HG02610 (cell line): ENCODE measurements around the gene CCDC194.
"Not testable (repeated sequence)": the region's sequence is repeated elsewhere in the genome, so short reads cannot be mapped to it uniquely, and the experiment has no call there.

Experiments
- ATAC-seq: cut with Tn5 transposase; IDR thresholded peaks from one replicate; pipeline ENCODE4 v1.9.1; 2021; ENCODE audit warnings: mild to moderate bottlenecking, moderate library complexity; ENCODE audit not compliant: unreplicated experiment

CCDC194 gene

GRCh38 chr19:17378271-17378670 lies 15.7 kb downstream of the CCDC194 start:
- ATAC-seq: no peak

- no peak for ATAC-seq
Measured at GRCh38 chr19:17376935-17377600, 16.9 kb downstream of the CCDC194 start, which contains the start of gene PLVAP. Gene PLVAP (minus strand): TSS chr19:17377342. CDS start chr19:17377288, 54 bp downstream.

- ATAC-seq: peak; percentile 73
Measured at GRCh38 chr19:17370026-17370587, 23.9 kb downstream of the CCDC194 start.

GRCh38 chr19:17365361-17365760 lies 28.6 kb downstream of the CCDC194 start:
- ATAC-seq: no peak

- ATAC-seq: not testable (repeated sequence)
Measured at GRCh38 chr19:17363852-17364605, 30.0 kb downstream of the CCDC194 start.

- ATAC-seq: no peak
Measured at GRCh38 chr19:17359905-17360800, 33.8 kb downstream of the CCDC194 start.

- no peak for ATAC-seq
Measured at GRCh38 chr19:17358395-17358794, 35.6 kb downstream of the CCDC194 start.

GRCh38 chr19:17357724-17358123 lies 36.3 kb downstream of the CCDC194 start:
- no peak for ATAC-seq

GRCh38 chr19:17357078-17357666 lies 36.8 kb downstream of the CCDC194 start:
- ATAC-seq: no peak

- no peak for ATAC-seq
Measured at GRCh38 chr19:17353386-17353785, 40.6 kb downstream of the CCDC194 start.

GRCh38 chr19:17352608-17353280 lies 41.3 kb downstream of the CCDC194 start:
- no peak for ATAC-seq

GRCh38 chr19:17351815-17352435 lies 42.1 kb downstream of the CCDC194 start:
- no peak for ATAC-seq

GRCh38 chr19:17348700-17349099 lies 45.3 kb downstream of the CCDC194 start:
- no peak for ATAC-seq

GRCh38 chr19:17347877-17348276 lies 46.1 kb downstream of the CCDC194 start:
- no peak for ATAC-seq

GRCh38 chr19:17347361-17347760 lies 46.6 kb downstream of the CCDC194 start:
- no peak for ATAC-seq

GRCh38 chr19:17346109-17346671 lies 47.8 kb downstream of the CCDC194 start:
- peak; percentile 44 for ATAC-seq

GRCh38 chr19:17341845-17342244 lies 52.2 kb downstream of the CCDC194 start:
- ATAC-seq: no peak

GRCh38 chr19:17341386-17341785 lies 52.6 kb downstream of the CCDC194 start:
- ATAC-seq: no peak

GRCh38 chr19:17340871-17341357 lies 53.1 kb downstream of the CCDC194 start:
- ATAC-seq: no peak
